HG03196 (cell line): ENCODE results near the gene DNAJC6.
A peak's percentile ranks its signal among the peaks of the same experiment; 100 is the strongest.
"Not testable (repeated sequence)": the region's sequence is repeated elsewhere in the genome, so short reads cannot be mapped to it uniquely, and the experiment has no call there.

Experiments used
- ATAC-seq: cut with Tn5 transposase; IDR thresholded peaks from one replicate; pipeline ENCODE4 v1.9.1; 2021; ENCODE audit not compliant: unreplicated experiment

The DNAJC6 gene

GRCh38 chr1:65355031-65355712 lies 45.8 kb downstream of the DNAJC6 start:
- ATAC-seq = no peak

GRCh38 chr1:65357291-65357960 lies 48.1 kb downstream of the DNAJC6 start:
- no peak for ATAC-seq

- no peak for ATAC-seq
Observed at GRCh38 chr1:65359888-65360287, 50.5 kb downstream of the DNAJC6 start.

GRCh38 chr1:65360648-65361047 lies 51.3 kb downstream of the DNAJC6 start:
- no peak for ATAC-seq

GRCh38 chr1:65362545-65362944 lies 53.2 kb downstream of the DNAJC6 start:
- ATAC-seq = no peak

- no peak for ATAC-seq
Observed at GRCh38 chr1:65363484-65363883, 54.1 kb downstream of the DNAJC6 start.

GRCh38 chr1:65368403-65368802 lies 59.1 kb downstream of the DNAJC6 start:
- ATAC-seq = no peak

GRCh38 chr1:65371544-65371943 lies 62.2 kb downstream of the DNAJC6 start:
- no peak for ATAC-seq

- ATAC-seq = no peak
Observed at GRCh38 chr1:65372557-65372956, 63.2 kb downstream of the DNAJC6 start.

GRCh38 chr1:65377496-65378246 lies 68.3 kb downstream of the DNAJC6 start:
- no peak for ATAC-seq

- no peak for ATAC-seq
Observed at GRCh38 chr1:65378247-65378946, 69.1 kb downstream of the DNAJC6 start.

- not testable (repeated sequence) for ATAC-seq
Observed at GRCh38 chr1:65384426-65384825, 75.1 kb downstream of the DNAJC6 start.

- no peak for ATAC-seq
Observed at GRCh38 chr1:65386439-65386838, 77.1 kb downstream of the DNAJC6 start.

- ATAC-seq = no peak
Observed at GRCh38 chr1:65387821-65388220, 78.5 kb downstream of the DNAJC6 start.

GRCh38 chr1:65388908-65389695 lies 79.8 kb downstream of the DNAJC6 start:
- no peak for ATAC-seq

- ATAC-seq = no peak
Observed at GRCh38 chr1:65392497-65392896, 83.2 kb downstream of the DNAJC6 start.

- peak; percentile 93 for ATAC-seq
Observed at GRCh38 chr1:65393347-65393746, 84.0 kb downstream of the DNAJC6 start.

GRCh38 chr1:65393928-65394327 lies 84.6 kb downstream of the DNAJC6 start:
- ATAC-seq = no peak

GRCh38 chr1:65395887-65396612 lies 86.7 kb downstream of the DNAJC6 start:
- no peak for ATAC-seq

- no peak for ATAC-seq
Observed at GRCh38 chr1:65398083-65398482, 88.7 kb downstream of the DNAJC6 start.
